Trophoblast cell (in vitro differentiated cells and primary cell): ENCODE results near the gene DNAH10.
"Not testable (repeated sequence)": the region's sequence is repeated elsewhere in the genome, so short reads cannot be mapped to it uniquely, and the experiment has no call there.

Experiments used
- DNase-seq, 2 donors: peaks; one replicate each; pipeline ENCODE4 v3.0.0-alpha.2; 2016
- H2AFZ ChIP-seq: 2 replicates; pipeline ENCODE4 v1.6.1; 2013; ENCODE audit warnings: low read length, moderate library complexity, mild to moderate bottlenecking; ENCODE audit not compliant: insufficient read depth, poor library complexity
- H2AK5ac ChIP-seq: 2 replicates; pipeline ENCODE4 v1.6.1; 2013; ENCODE audit warnings: mild to moderate bottlenecking, low read length
- H2BK120ac ChIP-seq: 2 replicates; pipeline ENCODE4 v1.6.1; 2013; ENCODE audit warnings: low read length, mild to moderate bottlenecking, moderate library complexity; ENCODE audit not compliant: insufficient read depth, poor library complexity
- H2BK12ac ChIP-seq: 2 replicates; pipeline ENCODE4 v1.6.1; 2013; ENCODE audit warnings: mild to moderate bottlenecking, low read length, moderate library complexity
- H2BK5ac ChIP-seq: 2 replicates; pipeline ENCODE4 v1.6.1; 2013; ENCODE audit warnings: low read length, low read depth, moderate library complexity, mild to moderate bottlenecking; ENCODE audit not compliant: poor library complexity
- H3K14ac ChIP-seq: 2 replicates; pipeline ENCODE4 v1.6.1; 2013; ENCODE audit warnings: mild to moderate bottlenecking, low read length
- H3K18ac ChIP-seq: 2 replicates; pipeline ENCODE4 v1.6.1; 2013; ENCODE audit warnings: mild to moderate bottlenecking, low read length
- H3K23ac ChIP-seq: 2 replicates; pipeline ENCODE4 v1.6.1; 2013; ENCODE audit warnings: low read length
- H3K27ac ChIP-seq: 2 replicates; pipeline ENCODE4 v1.5.1; 2013; ENCODE audit warnings: low read depth, mild to moderate bottlenecking, inconsistent platforms, low read length, moderate library complexity
- H3K27me3 ChIP-seq: 2 replicates; pipeline ENCODE4 v1.6.1; 2013; ENCODE audit warnings: inconsistent platforms, mild to moderate bottlenecking, low read length, moderate library complexity; ENCODE audit not compliant: insufficient read depth
- H3K36me3 ChIP-seq, 2 experiments: 1 replicate in 1 of 2; 2 replicates in 1 of 2; pipeline ENCODE4 v1.6.1; 2013; ENCODE audit warnings: low read length in 2 of 2, mild to moderate bottlenecking in 2 of 2, moderate library complexity in 1 of 2; ENCODE audit not compliant: insufficient read depth in 2 of 2, control insufficient read depth in 1 of 2
- H3K4ac ChIP-seq: 2 replicates; pipeline ENCODE4 v1.6.1; 2013; ENCODE audit warnings: low read depth, mild to moderate bottlenecking, low read length, moderate library complexity
- H3K4me1 ChIP-seq, 2 experiments: 1 replicate in 1 of 2; 2 replicates in 1 of 2; pipeline ENCODE4 v1.6.1; 2013; ENCODE audit warnings: low read length in 2 of 2, mild to moderate bottlenecking in 2 of 2, moderate library complexity in 1 of 2; ENCODE audit not compliant: insufficient read depth in 2 of 2, control insufficient read depth in 1 of 2
- H3K4me2 ChIP-seq: 2 replicates; pipeline ENCODE4 v1.6.1; 2013; ENCODE audit warnings: inconsistent platforms, mild to moderate bottlenecking, low read length, moderate library complexity
- H3K4me3 ChIP-seq: 2 replicates; pipeline ENCODE4 v1.5.1; 2013; ENCODE audit warnings: mild to moderate bottlenecking, low read depth, low read length, inconsistent platforms
- H3K79me1 ChIP-seq: one replicate; pipeline ENCODE4 v1.6.1; 2013; ENCODE audit warnings: low read length
- H3K79me2 ChIP-seq: 2 replicates; pipeline ENCODE4 v1.6.1; 2013; ENCODE audit warnings: low read length, mild to moderate bottlenecking; ENCODE audit not compliant: control insufficient read depth, insufficient read depth, poor library complexity
- H3K9ac ChIP-seq: 2 replicates; pipeline ENCODE4 v1.6.1; 2013; ENCODE audit warnings: mild to moderate bottlenecking, low read length
- H3K9me3 ChIP-seq: 2 replicates; pipeline ENCODE4 v1.6.1; 2013; ENCODE audit warnings: low read depth, mild to moderate bottlenecking, control low read depth, inconsistent platforms, low read length; ENCODE audit not compliant: insufficient read depth
- H4K12ac ChIP-seq: 2 replicates; pipeline ENCODE4 v1.6.1; 2013; ENCODE audit warnings: low read depth, mild to moderate bottlenecking, low read length, moderate library complexity
- H4K8ac ChIP-seq: 2 replicates; pipeline ENCODE4 v1.6.1; 2013; ENCODE audit warnings: low read depth, mild to moderate bottlenecking, low read length, moderate library complexity
- H4K91ac ChIP-seq: one replicate; pipeline ENCODE4 v1.6.1; 2013; ENCODE audit warnings: low read depth, mild to moderate bottlenecking, low read length, moderate library complexity
- WGBS: extraction: QIAGEN DNeasy Blood & Tissue Kit; methylation state at CpG from one replicate; pipeline ENCODE4 v1.1.7; 2013; ENCODE audit warnings: missing lambda C conversion rate; ENCODE audit not compliant: insufficient read length, insufficient coverage; ENCODE audit errors: extremely low coverage; 5-methylcytosine and 5-hydroxymethylcytosine counted together

The DNAH10 gene

GRCh38 chr12:123944696-123945095, 182.6 kb downstream of the DNAH10 start:
- H3K4me1 ChIP-seq: no peaks in the 10 kb centered on the region
- no peak overlapping the region for H3K14ac ChIP-seq
- WGBS: no CpG with 5 or more reads among the region's 10 CpGs
- H2AK5ac ChIP-seq: no peak overlapping the region
- no peak overlapping the region for H2BK5ac ChIP-seq
- no peak overlapping the region for H3K9ac ChIP-seq
- no peak overlapping the region for H2AFZ ChIP-seq
- H4K12ac ChIP-seq: no peak overlapping the region
- no peaks in the 10 kb centered on the region for H3K79me1 ChIP-seq
- no peak for DNase-seq
- H2BK12ac ChIP-seq: no peak overlapping the region
- H3K9me3 ChIP-seq: peaks cover 15% of the 10 kb centered on the region
- H3K18ac ChIP-seq: no peak overlapping the region
- H3K23ac ChIP-seq: no peak overlapping the region
- no peak overlapping the region for H4K8ac ChIP-seq
- H4K91ac ChIP-seq: no peak overlapping the region
- no peak overlapping the region for H3K4ac ChIP-seq
- no peak overlapping the region for H2BK120ac ChIP-seq
- H3K79me2 ChIP-seq: no peaks in the 10 kb centered on the region
- H3K4me3 ChIP-seq: no peak overlapping the region
- H3K4me2 ChIP-seq: no peak overlapping the region
- no peak overlapping the region for H3K27ac ChIP-seq
- no peaks in the 10 kb centered on the region for H3K27me3 ChIP-seq
- H3K36me3 ChIP-seq: peaks cover 43 to 50% of the 10 kb centered on the region in 2 experiments

GRCh38 chr12:123945287-123946151, 183.4 kb downstream of the DNAH10 start:
- no peak overlapping the region for H4K12ac ChIP-seq
- H2AK5ac ChIP-seq: no peak overlapping the region
- peaks cover 15% of the 10 kb centered on the region for H3K9me3 ChIP-seq
- no peak overlapping the region for H2BK12ac ChIP-seq
- H4K91ac ChIP-seq: no peak overlapping the region
- no peaks in the 10 kb centered on the region for H3K79me2 ChIP-seq
- H3K79me1 ChIP-seq: no peaks in the 10 kb centered on the region
- H3K14ac ChIP-seq: no peak overlapping the region
- H3K4me3 ChIP-seq: no peak overlapping the region
- H3K9ac ChIP-seq: no peak overlapping the region
- no peaks in the 10 kb centered on the region for H3K27me3 ChIP-seq
- WGBS: no CpG with 5 or more reads among the region's 25 CpGs
- no peak overlapping the region for H3K27ac ChIP-seq
- no peak overlapping the region for H2BK120ac ChIP-seq
- peaks cover 35 to 44% of the 10 kb centered on the region in 2 experiments for H3K36me3 ChIP-seq
- no peak overlapping the region for H3K4ac ChIP-seq
- H3K4me1 ChIP-seq: no peaks in the 10 kb centered on the region
- no peak overlapping the region for H2BK5ac ChIP-seq
- DNase-seq: no peak
- H3K18ac ChIP-seq: no peak overlapping the region
- H3K23ac ChIP-seq: no peak overlapping the region
- no peak overlapping the region for H3K4me2 ChIP-seq
- no peak overlapping the region for H4K8ac ChIP-seq
- H2AFZ ChIP-seq: no peak overlapping the region

- H2BK120ac ChIP-seq: no peak overlapping the region
- DNase-seq: no peak
- H4K91ac ChIP-seq: no peak overlapping the region
- H3K4me2 ChIP-seq: no peak overlapping the region
- H2AFZ ChIP-seq: no peak overlapping the region
- H3K14ac ChIP-seq: no peak overlapping the region
- no peak overlapping the region for H3K4ac ChIP-seq
- H3K27ac ChIP-seq: no peak overlapping the region
- H3K4me3 ChIP-seq: no peak overlapping the region
- H3K79me2 ChIP-seq: no peaks in the 10 kb centered on the region
- no CpG with 5 or more reads among the region's 8 CpGs for WGBS
- no peak overlapping the region for H2AK5ac ChIP-seq
- peaks cover 15% of the 10 kb centered on the region for H3K9me3 ChIP-seq
- H3K23ac ChIP-seq: no peak overlapping the region
- peaks cover 32 to 40% of the 10 kb centered on the region in 2 experiments for H3K36me3 ChIP-seq
- no peaks in the 10 kb centered on the region for H3K4me1 ChIP-seq
- no peak overlapping the region for H3K9ac ChIP-seq
- no peak overlapping the region for H2BK5ac ChIP-seq
- no peaks in the 10 kb centered on the region for H3K79me1 ChIP-seq
- no peak overlapping the region for H4K8ac ChIP-seq
- H4K12ac ChIP-seq: no peak overlapping the region
- H3K18ac ChIP-seq: no peak overlapping the region
- no peak overlapping the region for H2BK12ac ChIP-seq
- no peaks in the 10 kb centered on the region for H3K27me3 ChIP-seq
These were observed 184.0 kb downstream of the DNAH10 start for GRCh38 chr12:123946152-123946515.

GRCh38 chr12:123946516-123947505, 184.7 kb downstream of the DNAH10 start:
- H2BK120ac ChIP-seq: not testable (repeated sequence)

More at GRCh38 chr12:123946516-123947505, 184.7 kb downstream of the DNAH10 start:
- H3K14ac ChIP-seq, H2BK12ac ChIP-seq, DNase-seq, H4K8ac ChIP-seq, H3K79me2 ChIP-seq, H4K12ac ChIP-seq, H3K23ac ChIP-seq, H3K4ac ChIP-seq, H4K91ac ChIP-seq, H2AK5ac ChIP-seq, H3K4me1 ChIP-seq, H3K4me2 ChIP-seq, H3K18ac ChIP-seq, H2AFZ ChIP-seq, H3K4me3 ChIP-seq, H3K27ac ChIP-seq, H3K27me3 ChIP-seq, H2BK5ac ChIP-seq, H3K9ac ChIP-seq, H3K79me1 ChIP-seq: not testable (repeated sequence)
- Histone ChIP-seq H3K9me3 (peaks cover 12% of the 10 kb centered on the region), H3K36me3 (peaks cover 30 to 34% of the 10 kb centered on the region in 2 experiments)
- WGBS: no CpG with 5 or more reads among the region's 35 CpGs
